Transverse colon (tissue), 3 donors: ENCODE results near the gene GBF1.

Experiments used
- CTCF ChIP-seq, 5 experiments: fragments of 200-600 bp in 3 of 5; fragments of 450-650 bp in 2 of 5; sonication (generic) in 3 of 5; IDR thresholded peaks; 1 replicate in 2 of 5; 2 replicates in 3 of 5; pipeline ENCODE4 v1.5.1; 2016 to 2017; ENCODE audit warnings: antibody characterized with exemption in 5 of 5, inconsistent platforms in 3 of 5, mild to moderate bottlenecking in 2 of 5, moderate library complexity in 1 of 5
- EP300 ChIP-seq: sonication (generic); formaldehyde crosslinking; IDR thresholded peaks from one replicate; pipeline ENCODE4 v1.6.1; 2017; ENCODE audit warnings: antibody characterized with exemption, low read depth
- POLR2A ChIP-seq: fragments of 450-650 bp; IDR thresholded peaks from one replicate; pipeline ENCODE4 v1.6.1; 2016; ENCODE audit warnings: antibody characterized with exemption, mild to moderate bottlenecking, moderate library complexity

GRCh38 chr10:102412293-102412692 lies 167.0 kb downstream of the GBF1 start:
- no peak for TF ChIP-seq CTCF (IDR thresholded peaks at IDR 0.05)
- no peak for TF ChIP-seq EP300
- TF ChIP-seq POLR2A = no peak
